Type B pancreatic cell (in vitro differentiated cells): ENCODE measurements around the gene LMNTD2. TPM values are rescaled to one million over a fixed set of nuclear protein-coding genes. Genes with fewer than 3 reads are reported as not detected.
A peak's percentile ranks its signal among the peaks of the same experiment; 100 is the strongest.

Source experiments
- DNase-seq: peaks from one replicate; pipeline ENCODE4 v3.0.0; 2021; ENCODE audit warnings: mixed read lengths; ENCODE audit not compliant: unreplicated experiment; ENCODE audit errors: extremely low spot score
- H3K27ac Mint-ChIP-seq: 2 replicates; pipeline ENCODE4 v1.8.0; 2021; ENCODE audit warnings: mild to moderate bottlenecking, mixed read lengths
- H3K27me3 Mint-ChIP-seq: 2 replicates; pipeline ENCODE4 v1.8.0; 2021; ENCODE audit warnings: mixed read lengths
- H3K36me3 Mint-ChIP-seq: 2 replicates; pipeline ENCODE4 v1.8.0; 2021; ENCODE audit warnings: mixed read lengths
- H3K4me1 Mint-ChIP-seq: one replicate; pipeline ENCODE4 v1.8.0; 2021; ENCODE audit warnings: mixed read lengths; ENCODE audit not compliant: unreplicated experiment
- H3K4me3 Mint-ChIP-seq: 2 replicates; pipeline ENCODE4 v1.8.0; 2021; ENCODE audit warnings: mild to moderate bottlenecking, mixed read lengths
- H3K9me3 Mint-ChIP-seq: 2 replicates; pipeline ENCODE4 v1.8.0; 2021; ENCODE audit warnings: mixed read lengths
- long read RNA-seq: library from polyadenylated mRNA; unstranded; transcript quantifications from one replicate; pipeline ENCODE4 v2.0.0, GENCODE V29; 2020
- total RNA-seq: library from RNA; stranded (reverse); gene quantifications from 2 replicates; pipeline ENCODE4 v1.2.1, GENCODE V29; 2021; ENCODE audit warnings: low replicate concordance
- TF ChIP-seq, protein P1 (sequence below): fragments of 200-600 bp; sonication (generic); conservative IDR thresholded peaks from 2 replicates; pipeline ENCODE4 v1.5.0; 2021; ENCODE audit warnings: antibody characterized with exemption, mild to moderate bottlenecking

LMNTD2 gene
- total RNA-seq = 6.7 and 7.2 TPM in 2 replicates
- long read RNA-seq = 0 reads

GRCh38 chr11:560305-561147 lies at the start of gene LMNTD2, which contains the start of gene RASSF7:
TSS of gene LMNTD2 (minus strand) at chr11:560738. CDS start at chr11:560716, 22 bp downstream.
TSS of gene RASSF7 (plus strand) at chr11:560970. CDS start at chr11:561769, 799 bp downstream.
- TF ChIP-seq, protein P1, sequence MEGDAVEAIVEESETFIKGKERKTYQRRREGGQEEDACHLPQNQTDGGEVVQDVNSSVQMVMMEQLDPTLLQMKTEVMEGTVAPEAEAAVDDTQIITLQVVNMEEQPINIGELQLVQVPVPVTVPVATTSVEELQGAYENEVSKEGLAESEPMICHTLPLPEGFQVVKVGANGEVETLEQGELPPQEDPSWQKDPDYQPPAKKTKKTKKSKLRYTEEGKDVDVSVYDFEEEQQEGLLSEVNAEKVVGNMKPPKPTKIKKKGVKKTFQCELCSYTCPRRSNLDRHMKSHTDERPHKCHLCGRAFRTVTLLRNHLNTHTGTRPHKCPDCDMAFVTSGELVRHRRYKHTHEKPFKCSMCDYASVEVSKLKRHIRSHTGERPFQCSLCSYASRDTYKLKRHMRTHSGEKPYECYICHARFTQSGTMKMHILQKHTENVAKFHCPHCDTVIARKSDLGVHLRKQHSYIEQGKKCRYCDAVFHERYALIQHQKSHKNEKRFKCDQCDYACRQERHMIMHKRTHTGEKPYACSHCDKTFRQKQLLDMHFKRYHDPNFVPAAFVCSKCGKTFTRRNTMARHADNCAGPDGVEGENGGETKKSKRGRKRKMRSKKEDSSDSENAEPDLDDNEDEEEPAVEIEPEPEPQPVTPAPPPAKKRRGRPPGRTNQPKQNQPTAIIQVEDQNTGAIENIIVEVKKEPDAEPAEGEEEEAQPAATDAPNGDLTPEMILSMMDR = no peak
- peak within 1 kb of the TSS; percentile 94 for H3K27ac Mint-ChIP-seq
- no peaks in the 10 kb centered on the region for H3K9me3 Mint-ChIP-seq
- H3K27me3 Mint-ChIP-seq = peaks cover 18% of the 10 kb centered on the region
- H3K4me3 Mint-ChIP-seq = peak within 1 kb of the TSS; percentile 93
- peak; percentile 96 for DNase-seq
- H3K4me1 Mint-ChIP-seq = peaks cover 5% of the 10 kb centered on the region
- no peaks in the 10 kb centered on the region for H3K36me3 Mint-ChIP-seq

- H3K9me3 Mint-ChIP-seq = no peaks in the 10 kb centered on the region
- no peaks in the 10 kb centered on the region for H3K4me1 Mint-ChIP-seq
- H3K36me3 Mint-ChIP-seq = peaks cover 9% of the 10 kb centered on the region
- peak; percentile 63 for DNase-seq
- no peak overlapping the region for H3K4me3 Mint-ChIP-seq
- H3K27me3 Mint-ChIP-seq = no peaks in the 10 kb centered on the region
- H3K27ac Mint-ChIP-seq = no peak overlapping the region
- TF ChIP-seq, protein P1 = no peak
Measured at GRCh38 chr11:609341-609811, 48.8 kb upstream of the LMNTD2 start.

DNA sequence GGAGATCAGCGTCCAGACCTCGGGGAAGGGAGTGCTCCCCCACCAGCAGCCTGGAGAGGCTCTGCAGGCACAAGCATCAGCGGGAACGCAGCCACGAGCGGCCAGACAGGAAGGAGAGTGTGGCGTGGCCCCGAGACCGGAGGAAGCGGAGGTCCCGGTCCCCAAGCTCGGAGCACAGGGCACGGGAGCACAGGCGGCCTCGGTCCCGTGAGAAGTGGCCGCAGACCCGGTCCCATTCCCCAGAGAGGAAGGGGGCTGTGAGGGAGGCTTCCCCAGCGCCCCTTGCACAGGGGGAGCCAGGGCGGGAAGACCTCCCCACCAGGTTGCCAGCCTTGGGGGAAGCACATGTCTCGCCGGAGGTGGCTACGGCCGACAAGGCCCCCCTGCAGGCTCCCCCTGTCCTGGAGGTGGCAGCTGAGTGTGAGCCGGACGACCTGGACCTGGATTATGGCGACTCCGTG lies 48.3 kb upstream of the LMNTD2 start:
- H3K4me3 Mint-ChIP-seq = no peak overlapping the region
- TF ChIP-seq, protein P1 = no peak
- H3K27me3 Mint-ChIP-seq = no peaks in the 10 kb centered on the region
- no peak overlapping the region for H3K27ac Mint-ChIP-seq
- peak; percentile 67 for DNase-seq
- no peaks in the 10 kb centered on the region for H3K4me1 Mint-ChIP-seq
- H3K9me3 Mint-ChIP-seq = no peaks in the 10 kb centered on the region
- peaks cover 9% of the 10 kb centered on the region for H3K36me3 Mint-ChIP-seq

- Mint-ChIP-seq H3K27ac (no peak overlapping the region), H3K4me3 (no peak overlapping the region), H3K9me3 (no peaks in the 10 kb centered on the region), H3K36me3 (peaks cover 9% of the 10 kb centered on the region), H3K4me1 (no peaks in the 10 kb centered on the region), H3K27me3 (no peaks in the 10 kb centered on the region)
- TF ChIP-seq, protein P1 = no peak
- DNase-seq = peak; percentile 66
Measured at GRCh38 chr11:607971-608659, 47.6 kb upstream of the LMNTD2 start.

GRCh38 chr11:607020-607780 lies 46.7 kb upstream of the LMNTD2 start:
- TF ChIP-seq, protein P1 = no peak
- peaks cover 8% of the 10 kb centered on the region for H3K36me3 Mint-ChIP-seq

More at GRCh38 chr11:607020-607780, 46.7 kb upstream of the LMNTD2 start:
- no peaks in the 10 kb centered on the region for H3K4me1 Mint-ChIP-seq
- peak overlapping the region; percentile 23 for H3K27ac Mint-ChIP-seq
- no peaks in the 10 kb centered on the region for H3K27me3 Mint-ChIP-seq
- DNase-seq = no peak
- no peaks in the 10 kb centered on the region for H3K9me3 Mint-ChIP-seq
- no peak overlapping the region for H3K4me3 Mint-ChIP-seq
